Measurements from ENCODE around the gene DTL. TPM values are rescaled to one million over a fixed set of nuclear protein-coding genes. Genes with fewer than 3 reads are reported as not detected.

DTL gene
- total RNA-seq, 1 experiment from 2014 or later: 41.0 TPM

GRCh38 chr1:212055333-212055732 lies 19.8 kb downstream of the DTL start:
- peaks cover 8% of the 10 kb centered on the region for H3K79me2 ChIP-seq (ENCODE audit: insufficient read depth, low read length)
- intact Hi-C loops (cut with micrococcal nuclease): no loop called here
- no peaks in the 10 kb centered on the region for H3K4me1 ChIP-seq (ENCODE audit: control insufficient read depth in 1 of 2, insufficient read depth in 2 of 2, low read length in 2 of 2)
- H4K20me1 ChIP-seq (ENCODE audit: insufficient read depth): no peaks in the 10 kb centered on the region
- BruUV-seq (replicated peaks): no TSS peak
- H3K36me3 ChIP-seq (ENCODE audit: control insufficient read depth in 1 of 2, insufficient read depth in 2 of 2, low read length in 2 of 2): peaks cover 8 to 43% of the 10 kb centered on the region in 2 experiments; a peak in 2 of 4 replicates
- no peak overlapping the region for H3K27ac ChIP-seq (ENCODE audit: low read depth, low read length)
- DNase-seq (ENCODE audit: low read depth, low spot score) (no peak), ATAC-seq (no peak)
- POLR2A ChIA-PET: no interaction called here
- no peaks in the 10 kb centered on the region for H3K9me3 ChIP-seq (ENCODE audit: control insufficient read depth in 1 of 2, insufficient read depth in 1 of 2, low read depth in 1 of 2, low read length in 2 of 2)
- TF ChIP-seq ELF1 (IDR thresholded peaks at IDR 0.05; ENCODE audit: borderline replicate concordance, low read depth) (no peak), EZH2 (IDR thresholded peaks at IDR 0.05) (no peak), RAD21 (IDR thresholded peaks at IDR 0.05; ENCODE audit: low read depth) (no peak), POLR2A (IDR thresholded peaks at IDR 0.05; ENCODE audit: borderline replicate concordance, extremely low read depth, insufficient read depth, insufficient read length) (no peak), CBX3 (IDR thresholded peaks at IDR 0.05; ENCODE audit: low read depth) (no peak), ZFX (IDR thresholded peaks at IDR 0.05) (no peak), EGR1 (IDR thresholded peaks at IDR 0.05; ENCODE audit: low read depth) (no peak), TCF7L2 (IDR thresholded peaks at IDR 0.05; ENCODE audit: borderline replicate concordance, extremely low read depth, insufficient read depth, insufficient read length) (no peak), POLR2AphosphoS5 (IDR thresholded peaks at IDR 0.05; ENCODE audit: low read depth, low read length) (no peak), SP1 (IDR thresholded peaks at IDR 0.05; ENCODE audit: low read depth) (no peak), FOSL1 (IDR thresholded peaks at IDR 0.05; ENCODE audit: low read depth) (no peak), MAX (IDR thresholded peaks at IDR 0.05) (no peak), SIN3A (IDR thresholded peaks at IDR 0.05; ENCODE audit: low read depth) (no peak), CEBPB (IDR thresholded peaks at IDR 0.05; ENCODE audit: low read depth) (no peak), ZBTB33 (IDR thresholded peaks at IDR 0.05; ENCODE audit: extremely low read depth, insufficient replicate concordance, low read length) (no peak)
- TF ChIP-seq, protein P1, sequence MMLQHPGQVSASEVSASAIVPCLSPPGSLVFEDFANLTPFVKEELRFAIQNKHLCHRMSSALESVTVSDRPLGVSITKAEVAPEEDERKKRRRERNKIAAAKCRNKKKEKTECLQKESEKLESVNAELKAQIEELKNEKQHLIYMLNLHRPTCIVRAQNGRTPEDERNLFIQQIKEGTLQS (IDR thresholded peaks at IDR 0.05): no peak
- TF ChIP-seq, protein P2, sequence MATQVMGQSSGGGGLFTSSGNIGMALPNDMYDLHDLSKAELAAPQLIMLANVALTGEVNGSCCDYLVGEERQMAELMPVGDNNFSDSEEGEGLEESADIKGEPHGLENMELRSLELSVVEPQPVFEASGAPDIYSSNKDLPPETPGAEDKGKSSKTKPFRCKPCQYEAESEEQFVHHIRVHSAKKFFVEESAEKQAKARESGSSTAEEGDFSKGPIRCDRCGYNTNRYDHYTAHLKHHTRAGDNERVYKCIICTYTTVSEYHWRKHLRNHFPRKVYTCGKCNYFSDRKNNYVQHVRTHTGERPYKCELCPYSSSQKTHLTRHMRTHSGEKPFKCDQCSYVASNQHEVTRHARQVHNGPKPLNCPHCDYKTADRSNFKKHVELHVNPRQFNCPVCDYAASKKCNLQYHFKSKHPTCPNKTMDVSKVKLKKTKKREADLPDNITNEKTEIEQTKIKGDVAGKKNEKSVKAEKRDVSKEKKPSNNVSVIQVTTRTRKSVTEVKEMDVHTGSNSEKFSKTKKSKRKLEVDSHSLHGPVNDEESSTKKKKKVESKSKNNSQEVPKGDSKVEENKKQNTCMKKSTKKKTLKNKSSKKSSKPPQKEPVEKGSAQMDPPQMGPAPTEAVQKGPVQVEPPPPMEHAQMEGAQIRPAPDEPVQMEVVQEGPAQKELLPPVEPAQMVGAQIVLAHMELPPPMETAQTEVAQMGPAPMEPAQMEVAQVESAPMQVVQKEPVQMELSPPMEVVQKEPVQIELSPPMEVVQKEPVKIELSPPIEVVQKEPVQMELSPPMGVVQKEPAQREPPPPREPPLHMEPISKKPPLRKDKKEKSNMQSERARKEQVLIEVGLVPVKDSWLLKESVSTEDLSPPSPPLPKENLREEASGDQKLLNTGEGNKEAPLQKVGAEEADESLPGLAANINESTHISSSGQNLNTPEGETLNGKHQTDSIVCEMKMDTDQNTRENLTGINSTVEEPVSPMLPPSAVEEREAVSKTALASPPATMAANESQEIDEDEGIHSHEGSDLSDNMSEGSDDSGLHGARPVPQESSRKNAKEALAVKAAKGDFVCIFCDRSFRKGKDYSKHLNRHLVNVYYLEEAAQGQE (IDR thresholded peaks at IDR 0.05; ENCODE audit: low read depth): no peak
- no peak overlapping the region for H3K9ac ChIP-seq (ENCODE audit: low read length)
- no peak overlapping the region for H3K4me2 ChIP-seq (ENCODE audit: low read length)
- H3K4me3 ChIP-seq (replicated peaks in 1 of 2; ENCODE audit: low read depth in 1 of 2, low read length in 2 of 2): no peak overlapping the region
- CTCF ChIA-PET: interaction anchor here (0.9 kb wide), 1 partner anchor 20 kb away, joined by 4 read pairs; the partner anchor contains the start of genes DTL and INTS7
- no peaks in the 10 kb centered on the region for H3K27me3 ChIP-seq (ENCODE audit: insufficient read depth, low read length)
- H2AFZ ChIP-seq (ENCODE audit: low read depth, low read length, poor library complexity, severe bottlenecking): no peak overlapping the region
- RAD21 ChIA-PET (ENCODE audit: low non-redundant PET in 1 of 2, low total read pairs in 2 of 2, uncharacterized antibody in 2 of 2, unreplicated experiment in 2 of 2): no interaction called here
- H3K9me2 ChIP-seq (ENCODE audit: insufficient read depth): no peaks in the 10 kb centered on the region

Measured in HCT116 (cell line).